ENCODE measurements around the gene TSPAN32.
"Not testable (repeated sequence)": the region's sequence is repeated elsewhere in the genome, so short reads cannot be mapped to it uniquely, and the experiment has no call there.

The TSPAN32 gene

GRCh38 chr11:2355000-2355644, 53.3 kb downstream of the TSPAN32 start:
- no peaks in the 10 kb centered on the region for H3K36me3 ChIP-seq (ENCODE audit: control insufficient read depth in 2 of 2, insufficient read depth in 1 of 2, low read length in 2 of 2)
- H3K4me3 ChIP-seq (ENCODE audit: low read depth, low read length) = no peak overlapping the region
- no peak for TF ChIP-seq ZNF19 (tag by site-specific recombination; IDR thresholded peaks at IDR 0.05; ENCODE audit: low read depth)
- TF ChIP-seq ZNF843 (tag by site-specific recombination; IDR thresholded peaks at IDR 0.05) = no peak
- no peak for TF ChIP-seq PATZ1 (tag by site-specific recombination; IDR thresholded peaks at IDR 0.05)
- no peak for TF ChIP-seq ZNF701 (tag by site-specific recombination; IDR thresholded peaks at IDR 0.05)
- TF ChIP-seq YY1 (tag by site-specific recombination; IDR thresholded peaks at IDR 0.05) = no peak
- no peak for TF ChIP-seq ZNF114 (tag by site-specific recombination; IDR thresholded peaks at IDR 0.05)
- no peaks in the 10 kb centered on the region for H3K9me3 ChIP-seq (ENCODE audit: control insufficient read depth, insufficient read depth, low read depth, low read length)
- ChIA-PET POLR2A (no interaction called here), CTCF (interaction anchor here (1.3 kb wide), 1 partner anchor 50 kb away, joined by 7 read pairs; no protein-coding TSS in a partner anchor)
- no peak overlapping the region for H3K27ac ChIP-seq (ENCODE audit: extremely low read depth, low read depth, low read length)
- no peaks in the 10 kb centered on the region for H3K4me1 ChIP-seq (ENCODE audit: control insufficient read depth, insufficient read depth, low read length)

DNA sequence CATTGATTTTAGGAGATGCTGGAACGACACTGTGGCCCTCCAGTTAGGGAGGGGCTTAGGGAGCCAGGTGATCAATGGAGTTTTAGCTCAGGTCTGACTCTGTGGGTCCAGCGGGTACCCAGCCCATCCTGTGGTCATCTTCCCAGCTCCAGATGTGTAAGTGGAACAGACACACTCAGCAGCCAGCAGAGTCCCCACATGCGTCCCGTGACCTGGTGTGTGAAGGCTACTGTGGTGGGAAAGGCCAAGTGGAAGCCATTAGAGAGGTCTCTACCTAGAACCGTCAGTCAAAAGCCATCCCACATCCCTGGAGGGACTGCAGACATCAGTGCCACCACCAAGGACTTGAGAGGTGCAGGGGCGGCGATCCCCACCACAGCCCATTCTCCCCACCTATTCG, 55.4 kb downstream of the TSPAN32 start:
- POLR2A ChIA-PET = interaction anchor here (1.2 kb wide), 1 partner anchor 20 kb away, joined by 3 read pairs; no protein-coding TSS in a partner anchor
- Histone ChIP-seq H3K9me3 (ENCODE audit: control insufficient read depth, insufficient read depth, low read depth, low read length) (no peaks in the 10 kb centered on the region), H3K36me3 (ENCODE audit: control insufficient read depth in 2 of 2, insufficient read depth in 1 of 2, low read length in 2 of 2) (no peaks in the 10 kb centered on the region), H3K27ac (ENCODE audit: extremely low read depth, low read depth, low read length) (no peak overlapping the region), H3K4me1 (ENCODE audit: control insufficient read depth, insufficient read depth, low read length) (no peaks in the 10 kb centered on the region), H3K4me3 (ENCODE audit: low read depth, low read length) (no peak overlapping the region)
- CTCF ChIA-PET = no interaction called here
- no peak for TF ChIP-seq ZNF146 (tag by site-specific recombination; IDR thresholded peaks at IDR 0.05)
- TF ChIP-seq ZNF777 (tag by site-specific recombination; IDR thresholded peaks at IDR 0.05; ENCODE audit: borderline replicate concordance) = no peak
- TF ChIP-seq GLI4 (tag by site-specific recombination; IDR thresholded peaks at IDR 0.05) = no peak
- no peak for TF ChIP-seq ZNF280D (tag by site-specific recombination; IDR thresholded peaks at IDR 0.05)

- not testable (repeated sequence) for H3K4me1 ChIP-seq (ENCODE audit: control insufficient read depth, insufficient read depth, low read length); H3K4me3 ChIP-seq (ENCODE audit: low read depth, low read length); H3K36me3 ChIP-seq (ENCODE audit: control insufficient read depth in 2 of 2, insufficient read depth in 1 of 2, low read length in 2 of 2); H3K27ac ChIP-seq (ENCODE audit: extremely low read depth, low read depth, low read length); H3K9me3 ChIP-seq (ENCODE audit: control insufficient read depth, insufficient read depth, low read depth, low read length)
- ChIA-PET CTCF (interaction anchor here (0.6 kb wide), 1 partner anchor 206 kb away, joined by 4 read pairs; no protein-coding TSS in a partner anchor), POLR2A (interaction anchor here (1.2 kb wide), 1 partner anchor 19 kb away, joined by 3 read pairs; no protein-coding TSS in a partner anchor)
Measured at GRCh38 chr11:2357651-2358050, 55.8 kb downstream of the TSPAN32 start.

- ChIA-PET CTCF (interaction anchor here (0.6 kb wide), 1 partner anchor 61 kb away, joined by 3 read pairs; no protein-coding TSS in a partner anchor), POLR2A (interaction anchor here (1.1 to 1.2 kb wide), 2 partner anchors 18 kb away, joined by 3 read pairs; partner anchors contain the start of gene CD81)
- H3K27ac ChIP-seq (ENCODE audit: extremely low read depth, low read depth, low read length) = no peak overlapping the region
- no peaks in the 10 kb centered on the region for H3K4me1 ChIP-seq (ENCODE audit: control insufficient read depth, insufficient read depth, low read length)
- H3K4me3 ChIP-seq (ENCODE audit: low read depth, low read length) = no peak overlapping the region
- no peaks in the 10 kb centered on the region for H3K9me3 ChIP-seq (ENCODE audit: control insufficient read depth, insufficient read depth, low read depth, low read length)
- H3K36me3 ChIP-seq (ENCODE audit: control insufficient read depth in 2 of 2, insufficient read depth in 1 of 2, low read length in 2 of 2) = no peaks in the 10 kb centered on the region
- TF ChIP-seq ZFP41 (tag by site-specific recombination; IDR thresholded peaks at IDR 0.05; ENCODE audit: borderline replicate concordance) = no peak
- no peak for TF ChIP-seq ZNF664 (tag by site-specific recombination; IDR thresholded peaks at IDR 0.05)
- no peak for TF ChIP-seq ZNF555 (tag by site-specific recombination; conservative IDR thresholded peaks at IDR 0.05)
- no peak for TF ChIP-seq ZNF548 (tag by site-specific recombination; IDR thresholded peaks at IDR 0.05)
- no peak for TF ChIP-seq ZNF211 (tag by site-specific recombination; IDR thresholded peaks at IDR 0.05; ENCODE audit: low read depth)
- no peak for TF ChIP-seq ZNF670 (tag by site-specific recombination; IDR thresholded peaks at IDR 0.05; ENCODE audit: low read depth)
- no peak for TF ChIP-seq SP3 (tag by site-specific recombination; IDR thresholded peaks at IDR 0.05)
- TF ChIP-seq ZNF274 (IDR thresholded peaks at IDR 0.05; ENCODE audit: low read length) = no peak
- no peak for TF ChIP-seq ZNF274 (tag by site-specific recombination; IDR thresholded peaks at IDR 0.05; ENCODE audit: borderline replicate concordance)
- TF ChIP-seq ZXDB (tag by site-specific recombination; IDR thresholded peaks at IDR 0.05) = no peak
- TF ChIP-seq ZBTB20 (tag by site-specific recombination; IDR thresholded peaks at IDR 0.05) = no peak
- no peak for TF ChIP-seq ZNF626 (tag by site-specific recombination; IDR thresholded peaks at IDR 0.05)
- TF ChIP-seq ZNF654 (tag by site-specific recombination; IDR thresholded peaks at IDR 0.05; ENCODE audit: low read depth) = no peak
- TF ChIP-seq ZNF266 (tag by site-specific recombination; IDR thresholded peaks at IDR 0.05; ENCODE audit: low read depth) = no peak
Measured at GRCh38 chr11:2358754-2359442, 57.1 kb downstream of the TSPAN32 start.
